ENCODE data around the gene GPX6.

GRCh38 chr6:28534306-28534705 is 18.7 kb upstream of the GPX6 start:
- TF ChIP-seq CTCF (IDR thresholded peaks at IDR 0.05) (no peak), POLR2A (IDR thresholded peaks at IDR 0.05) (no peak)

Data from right lobe of liver (tissue), 4 donors.